Muscle layer of duodenum (tissue), 2 donors: ENCODE data around the gene ADGRA1.
"Not testable (repeated sequence)": the region's sequence is repeated elsewhere in the genome, so short reads cannot be mapped to it uniquely, and the experiment has no call there.

Experiments
- H3K27ac ChIP-seq: one replicate; pipeline ENCODE4 v1.7.0; 2013; ENCODE audit warnings: mild to moderate bottlenecking, low read length
- H3K27me3 ChIP-seq: one replicate; pipeline ENCODE4 v1.7.0; 2013; ENCODE audit warnings: low read depth, mild to moderate bottlenecking, control low read depth, low read length
- H3K36me3 ChIP-seq, 2 donors: one replicate each; pipeline ENCODE4 v1.7.0; 2013; ENCODE audit warnings: low read length in 2 of 2, control low read depth in 1 of 2, mild to moderate bottlenecking in 1 of 2; ENCODE audit not compliant: insufficient read depth in 2 of 2, control insufficient read depth in 1 of 2
- H3K4me1 ChIP-seq, 2 donors: one replicate each; pipeline ENCODE4 v1.7.0; 2013; ENCODE audit warnings: low read length in 2 of 2, mild to moderate bottlenecking in 2 of 2, control low read depth in 1 of 2, moderate library complexity in 1 of 2; ENCODE audit not compliant: insufficient read depth in 2 of 2, control insufficient read depth in 1 of 2
- H3K4me3 ChIP-seq, 2 donors: one replicate each; pipeline ENCODE4 v1.7.0; 2013; ENCODE audit warnings: low read length in 2 of 2, low read depth in 1 of 2, mild to moderate bottlenecking in 1 of 2
- H3K9me3 ChIP-seq, 2 donors: one replicate each; pipeline ENCODE4 v1.7.0; 2013; ENCODE audit warnings: low read length in 2 of 2, control low read depth in 1 of 2, mild to moderate bottlenecking in 1 of 2; ENCODE audit not compliant: control insufficient read depth in 1 of 2
- donor health status: healthy.

Gene ADGRA1

GRCh38 chr10:133133471-133134231 is 45.9 kb downstream of the ADGRA1 start:
- Histone ChIP-seq H3K27ac (no peak overlapping the region), H3K27me3 (no peaks in the 10 kb centered on the region), H3K9me3 (no peaks in the 10 kb centered on the region), H3K4me1 (no peaks in the 10 kb centered on the region), H3K36me3 (no peaks in the 10 kb centered on the region), H3K4me3 (no peak overlapping the region)

GRCh38 chr10:133134411-133135115 is 46.8 kb downstream of the ADGRA1 start:
- Histone ChIP-seq H3K4me3 (no peak overlapping the region), H3K4me1 (no peaks in the 10 kb centered on the region), H3K27me3 (no peaks in the 10 kb centered on the region), H3K36me3 (no peaks in the 10 kb centered on the region), H3K27ac (no peak overlapping the region), H3K9me3 (no peaks in the 10 kb centered on the region)

- Histone ChIP-seq H3K4me1 (no peaks in the 10 kb centered on the region), H3K9me3 (no peaks in the 10 kb centered on the region), H3K27ac (no peak overlapping the region), H3K36me3 (no peaks in the 10 kb centered on the region), H3K4me3 (no peak overlapping the region), H3K27me3 (no peaks in the 10 kb centered on the region)
Measured at GRCh38 chr10:133135116-133135465, 47.4 kb downstream of the ADGRA1 start.

- H3K27ac ChIP-seq, H3K36me3 ChIP-seq, H3K4me3 ChIP-seq, H3K27me3 ChIP-seq, H3K4me1 ChIP-seq, H3K9me3 ChIP-seq: not testable (repeated sequence)
Measured at GRCh38 chr10:133137486-133138145, 49.9 kb downstream of the ADGRA1 start.

GRCh38 chr10:133139551-133140065 is 51.9 kb downstream of the ADGRA1 start:
- peaks cover 0 to 4% of the 10 kb centered on the region in 2 donors for H3K4me1 ChIP-seq
- no peaks in the 10 kb centered on the region for H3K36me3 ChIP-seq
- H3K9me3 ChIP-seq = no peaks in the 10 kb centered on the region
- no peak overlapping the region for H3K4me3 ChIP-seq
- H3K27ac ChIP-seq = no peak overlapping the region
- no peaks in the 10 kb centered on the region for H3K27me3 ChIP-seq

GRCh38 chr10:133140417-133141143 is 52.9 kb downstream of the ADGRA1 start:
- Histone ChIP-seq H3K27me3 (no peaks in the 10 kb centered on the region), H3K9me3 (no peaks in the 10 kb centered on the region), H3K4me1 (peaks cover 0 to 4% of the 10 kb centered on the region in 2 donors), H3K27ac (no peak overlapping the region), H3K4me3 (no peak overlapping the region), H3K36me3 (no peaks in the 10 kb centered on the region)

- Histone ChIP-seq H3K36me3 (no peaks in the 10 kb centered on the region), H3K4me3 (no peak overlapping the region), H3K4me1 (peaks cover 0 to 4% of the 10 kb centered on the region in 2 donors), H3K27ac (no peak overlapping the region), H3K27me3 (no peaks in the 10 kb centered on the region), H3K9me3 (no peaks in the 10 kb centered on the region)
Measured at GRCh38 chr10:133141144-133141957, 53.6 kb downstream of the ADGRA1 start.

GRCh38 chr10:133141958-133142340 is 54.2 kb downstream of the ADGRA1 start:
- H3K9me3 ChIP-seq = no peaks in the 10 kb centered on the region
- H3K4me1 ChIP-seq = peaks cover 0 to 4% of the 10 kb centered on the region in 2 donors

GRCh38 chr10:133142523-133143199 is 54.9 kb downstream of the ADGRA1 start:
- H3K27ac ChIP-seq = no peak overlapping the region
- no peak overlapping the region for H3K4me3 ChIP-seq
- no peaks in the 10 kb centered on the region for H3K9me3 ChIP-seq
- H3K27me3 ChIP-seq = no peaks in the 10 kb centered on the region
- peaks cover 0 to 4% of the 10 kb centered on the region in 2 donors for H3K4me1 ChIP-seq
- H3K36me3 ChIP-seq = no peaks in the 10 kb centered on the region

More at GRCh38 chr10:133141958-133142340, 54.2 kb downstream of the ADGRA1 start:
- Histone ChIP-seq H3K36me3 (no peaks in the 10 kb centered on the region), H3K27ac (no peak overlapping the region), H3K4me3 (no peak overlapping the region), H3K27me3 (no peaks in the 10 kb centered on the region)

GRCh38 chr10:133143200-133143533 is 55.4 kb downstream of the ADGRA1 start:
- H3K27ac ChIP-seq = no peak overlapping the region
- H3K9me3 ChIP-seq = peaks cover 0 to 4% of the 10 kb centered on the region in 2 donors
- H3K36me3 ChIP-seq = no peaks in the 10 kb centered on the region
- no peak overlapping the region for H3K4me3 ChIP-seq
- no peaks in the 10 kb centered on the region for H3K27me3 ChIP-seq
- H3K4me1 ChIP-seq = peaks cover 0 to 4% of the 10 kb centered on the region in 2 donors
